Stomach (tissue), 9 donors: ENCODE results near the gene TMED8. TPM values are rescaled to one million over a fixed set of nuclear protein-coding genes. Genes with fewer than 3 reads are reported as not detected.

ENCODE experiments used
- DNase-seq, 2 donors: peaks; one replicate each; pipeline versions ENCODE4 v3.0.0 to v3.0.0-alpha.2; 2013 to 2019
- H3K27ac ChIP-seq, 5 donors: fragments of 200-600 bp in 4 of 5; sonication (generic) in 4 of 5; one replicate each; pipeline ENCODE4 v1.5.1; 2013 to 2019; ENCODE audit warnings: mild to moderate bottlenecking in 1 of 5, moderate library complexity in 1 of 5
- H3K27me3 ChIP-seq, 3 donors: fragments of 200-600 bp; sonication (generic); one replicate each; pipeline ENCODE4 v1.5.1; 2017 to 2019; ENCODE audit warnings: mixed run types in 1 of 3
- H3K36me3 ChIP-seq, 4 donors: fragments of 200-600 bp; sonication (generic); 1 replicate in 3 of 4; 2 replicates in 1 of 4; pipeline ENCODE4 v1.5.1; 2016 to 2019
- H3K4me1 ChIP-seq, 4 donors: fragments of 200-600 bp; sonication (generic); one replicate each; pipeline ENCODE4 v1.5.1; 2016 to 2019
- H3K4me3 ChIP-seq, 4 donors: fragments of 200-600 bp; sonication (generic) in 3 of 4; one replicate each; pipeline ENCODE4 v1.5.1; 2016 to 2019; ENCODE audit warnings: mild to moderate bottlenecking in 1 of 4
- H3K9me3 ChIP-seq, 4 donors: fragments of 200-600 bp; sonication (generic); one replicate each; pipeline ENCODE4 v1.5.1; 2016 to 2019
- EP300 ChIP-seq: sonication (generic); formaldehyde crosslinking; IDR thresholded peaks from one replicate; pipeline ENCODE4 v1.6.1; 2017; ENCODE audit warnings: antibody characterized with exemption
- POLR2A ChIP-seq, 4 donors: fragments of 450-650 bp; IDR thresholded peaks; one replicate each; pipeline ENCODE4 v1.6.1; 2016; ENCODE audit warnings: antibody characterized with exemption in 4 of 4, control low read depth in 2 of 4, mild to moderate bottlenecking in 1 of 4, moderate library complexity in 1 of 4
- POLR2AphosphoS5 ChIP-seq, 3 donors: sonication (generic); formaldehyde crosslinking; IDR thresholded peaks; one replicate each; pipeline ENCODE4 v1.6.1; 2016; ENCODE audit warnings: antibody characterized with exemption in 3 of 3
- WGBS, 5 donors: extraction: QIAGEN DNeasy Blood & Tissue Kit in 3 of 5; methylation state at CpG; one replicate each; pipeline versions ENCODE4 v1.1.5 to v1.1.7; 2013 to 2018; 5-methylcytosine and 5-hydroxymethylcytosine counted together
- intact Hi-C: fragments of 100-400 bp; cut with DNase I; formaldehyde crosslinking; loops from one replicate; pipeline ENCODE4 v1.15.1; 2023; ENCODE audit warnings: low total_unique reads
- polyA plus RNA-seq, 3 donors: library from polyadenylated mRNA; stranded (reverse); fragments of 200-250 nt; gene quantifications; one replicate each; pipeline ENCODE4 v1.2.3, GENCODE V29; 2013
- total RNA-seq, 5 donors: library from RNA; depleted of rRNA; stranded (reverse); fragments of >200 nt; gene quantifications; one replicate each; pipeline versions ENCODE4 v1.1.0 to v1.2.3, GENCODE V29; 2014 to 2016
- TF ChIP-seq, protein P1 (sequence below), 7 experiments: fragments of 450-650 bp in 4 of 7; fragments of 200-600 bp in 3 of 7; sonication (generic) in 3 of 7; IDR thresholded peaks; one replicate each; pipeline ENCODE4 v1.5.1; 2016 to 2019; ENCODE audit warnings: antibody characterized with exemption in 7 of 7, control low read depth in 2 of 7, mild to moderate bottlenecking in 1 of 7
- donor health status: healthy with polysubstance abuse.
- donor health status: Bipolar disorder and iron deficiency.
- donor health status: healthy.

The TMED8 gene
- total and polyA plus RNA-seq, 8 donors, result 1.7 to 15.8 (median 5.0) TPM

DNA sequence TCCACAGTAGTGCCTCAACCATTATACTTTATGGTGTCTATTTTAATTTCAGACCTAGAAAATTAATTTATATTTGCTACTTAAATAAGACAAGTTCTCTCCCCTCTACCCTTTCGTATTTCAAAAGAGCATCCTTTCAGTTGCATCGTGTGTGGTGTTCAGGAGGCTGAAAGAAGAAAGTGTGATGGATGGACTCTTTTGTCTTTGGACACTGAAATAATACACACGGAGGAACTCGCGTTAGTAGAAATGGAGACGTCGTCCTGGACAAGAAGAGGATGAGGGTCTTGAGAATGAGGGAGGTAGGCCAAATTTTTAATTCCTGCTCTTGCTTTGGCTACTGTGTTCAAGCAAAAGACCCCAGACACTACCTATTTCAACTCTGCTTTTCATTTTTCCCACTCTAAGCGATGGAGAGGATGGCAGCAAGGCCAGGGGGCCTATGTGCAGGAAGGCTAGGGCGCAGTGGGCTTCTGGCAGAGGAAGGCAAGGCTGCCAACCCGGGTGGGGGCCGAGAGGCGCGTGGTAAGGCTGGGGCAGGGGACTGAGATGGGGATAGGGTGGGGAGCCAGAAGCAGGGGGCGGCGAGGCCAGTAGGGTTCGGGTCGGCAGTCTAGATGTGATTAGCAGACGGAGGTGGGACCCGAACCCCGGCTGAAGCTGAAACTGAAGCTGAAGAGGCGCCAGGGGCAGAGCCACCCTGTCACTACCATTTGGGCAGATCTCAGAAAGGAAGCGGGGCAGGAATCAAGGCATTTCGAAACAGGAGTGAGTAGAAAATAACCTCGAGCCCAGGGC is 722 bp downstream of the TMED8 start:
- peak; percentile 25 to 60 for DNase-seq
- intact Hi-C loops, result no loop called here
- H3K27ac ChIP-seq, result peak overlapping the region; percentile 80 to 90 (median 87)

GRCh38 chr14:77375164-77375950 is 1.5 kb downstream of the TMED8 start:
- no peak for DNase-seq
- Histone ChIP-seq H3K36me3 (no peaks in the 10 kb centered on the region), H3K4me1 (peaks cover 0 to 35% (median 23%) of the 10 kb centered on the region in 4 donors), H3K27ac (peak overlapping the region in 1 of 5 donors; percentile 87), H3K4me3 (peak overlapping the region in 2 of 4 donors; percentile 89 to 95), H3K27me3 (no peaks in the 10 kb centered on the region), H3K9me3 (no peaks in the 10 kb centered on the region)
- TF ChIP-seq POLR2A (IDR thresholded peaks at IDR 0.05), result no peak
- no peak for TF ChIP-seq POLR2AphosphoS5 (IDR thresholded peaks at IDR 0.05)
- TF ChIP-seq EP300, result no peak
- TF ChIP-seq, protein P1, sequence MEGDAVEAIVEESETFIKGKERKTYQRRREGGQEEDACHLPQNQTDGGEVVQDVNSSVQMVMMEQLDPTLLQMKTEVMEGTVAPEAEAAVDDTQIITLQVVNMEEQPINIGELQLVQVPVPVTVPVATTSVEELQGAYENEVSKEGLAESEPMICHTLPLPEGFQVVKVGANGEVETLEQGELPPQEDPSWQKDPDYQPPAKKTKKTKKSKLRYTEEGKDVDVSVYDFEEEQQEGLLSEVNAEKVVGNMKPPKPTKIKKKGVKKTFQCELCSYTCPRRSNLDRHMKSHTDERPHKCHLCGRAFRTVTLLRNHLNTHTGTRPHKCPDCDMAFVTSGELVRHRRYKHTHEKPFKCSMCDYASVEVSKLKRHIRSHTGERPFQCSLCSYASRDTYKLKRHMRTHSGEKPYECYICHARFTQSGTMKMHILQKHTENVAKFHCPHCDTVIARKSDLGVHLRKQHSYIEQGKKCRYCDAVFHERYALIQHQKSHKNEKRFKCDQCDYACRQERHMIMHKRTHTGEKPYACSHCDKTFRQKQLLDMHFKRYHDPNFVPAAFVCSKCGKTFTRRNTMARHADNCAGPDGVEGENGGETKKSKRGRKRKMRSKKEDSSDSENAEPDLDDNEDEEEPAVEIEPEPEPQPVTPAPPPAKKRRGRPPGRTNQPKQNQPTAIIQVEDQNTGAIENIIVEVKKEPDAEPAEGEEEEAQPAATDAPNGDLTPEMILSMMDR (IDR thresholded peaks at IDR 0.05), result no peak
- 73 to 84% (median 78%) methylated on average over 9 of the region's 9 CpGs for WGBS, 5 donors
- intact Hi-C loops, result no loop called here

More for the DNA sequence above, 722 bp downstream of the TMED8 start:
- Histone ChIP-seq H3K9me3 (no peaks in the 10 kb centered on the region), H3K36me3 (no peaks in the 10 kb centered on the region), H3K27me3 (no peaks in the 10 kb centered on the region), H3K4me3 (peak overlapping the region; percentile 80 to 95 (median 90)), H3K4me1 (peaks cover 0 to 35% (median 23%) of the 10 kb centered on the region in 4 donors)
- WGBS, 5 donors, result 10 to 13% (median 11%) methylated on average over 24 of the region's 24 CpGs
- TF ChIP-seq POLR2A (IDR thresholded peaks at IDR 0.05), result no peak

- Histone ChIP-seq H3K36me3 (no peaks in the 10 kb centered on the region), H3K27ac (no peak overlapping the region), H3K4me1 (peaks cover 0 to 30% (median 18%) of the 10 kb centered on the region in 4 donors), H3K27me3 (no peaks in the 10 kb centered on the region), H3K9me3 (no peaks in the 10 kb centered on the region), H3K4me3 (no peak overlapping the region)
- intact Hi-C loops, result no loop called here
- no peak for TF ChIP-seq EP300
- TF ChIP-seq POLR2A (IDR thresholded peaks at IDR 0.05), result no peak
- TF ChIP-seq, protein P1 (IDR thresholded peaks at IDR 0.05), result no peak
- TF ChIP-seq POLR2AphosphoS5 (IDR thresholded peaks at IDR 0.05), result no peak
- no peak for DNase-seq
- WGBS, 5 donors, result 46 to 56% (median 49%) methylated on average over 4 of the region's 4 CpGs
These were observed 4.5 kb downstream of the TMED8 start for GRCh38 chr14:77372304-77372841.

GRCh38 chr14:77369285-77369684 is 7.6 kb downstream of the TMED8 start:
- no peak for DNase-seq
- TF ChIP-seq POLR2AphosphoS5 (IDR thresholded peaks at IDR 0.05) (no peak), POLR2A (IDR thresholded peaks at IDR 0.05) (no peak), EP300 (no peak)
- WGBS, 5 donors, result 19 to 87% (median 73%) methylated on average over 1 of the region's 1 CpG
- H3K27me3 ChIP-seq, result no peaks in the 10 kb centered on the region
- intact Hi-C loops, result no loop called here
- H3K36me3 ChIP-seq, result no peaks in the 10 kb centered on the region
- no peak overlapping the region for H3K4me3 ChIP-seq
- H3K4me1 ChIP-seq, result peaks cover 0 to 7% (median 2%) of the 10 kb centered on the region in 4 donors
- H3K9me3 ChIP-seq, result no peaks in the 10 kb centered on the region
- no peak overlapping the region for H3K27ac ChIP-seq

- H3K27ac ChIP-seq, result no peak overlapping the region
- WGBS, 5 donors, result 82 to 90% (median 87%) methylated on average over 3 of the region's 3 CpGs
- no peaks in the 10 kb centered on the region for H3K36me3 ChIP-seq
- H3K9me3 ChIP-seq, result no peaks in the 10 kb centered on the region
- intact Hi-C loops, result no loop called here
- TF ChIP-seq POLR2A (IDR thresholded peaks at IDR 0.05) (no peak), POLR2AphosphoS5 (IDR thresholded peaks at IDR 0.05) (no peak), EP300 (no peak)
- TF ChIP-seq, protein P1 (IDR thresholded peaks at IDR 0.05), result no peak
- DNase-seq, result no peak
- no peaks in the 10 kb centered on the region for H3K27me3 ChIP-seq
- no peak overlapping the region for H3K4me3 ChIP-seq
- H3K4me1 ChIP-seq, result no peaks in the 10 kb centered on the region
These were observed 12.7 kb downstream of the TMED8 start for GRCh38 chr14:77364146-77364545.
